Liver (tissue), 9 donors: Measurements from ENCODE around the gene F13B. TPM values are rescaled to one million over a fixed set of nuclear protein-coding genes. Genes with fewer than 3 reads are reported as not detected.

Source experiments
- DNase-seq: peaks from one replicate; pipeline ENCODE4 v3.0.0-alpha.2; 2017; ENCODE audit warnings: low spot score
- H3K27ac ChIP-seq, 2 donors: one replicate each; pipeline ENCODE4 v1.7.0; 2013; ENCODE audit warnings: inconsistent platforms in 2 of 2, low read length in 2 of 2, control low read depth in 1 of 2, low read depth in 1 of 2, mild to moderate bottlenecking in 1 of 2
- H3K27me3 ChIP-seq, 4 donors: one replicate each; pipeline versions ENCODE4 v1.6.1 to v1.7.0; 2013; ENCODE audit warnings: low read length in 3 of 4, inconsistent platforms in 1 of 4, mild to moderate bottlenecking in 1 of 4, moderate library complexity in 1 of 4; ENCODE audit not compliant: control insufficient read depth in 4 of 4, insufficient read depth in 4 of 4
- H3K36me3 ChIP-seq, 4 donors: one replicate each; pipeline versions ENCODE4 v1.6.1 to v1.7.0; 2013; ENCODE audit warnings: low read length in 3 of 4, mild to moderate bottlenecking in 3 of 4, low read depth in 1 of 4, moderate library complexity in 1 of 4; ENCODE audit not compliant: control insufficient read depth in 4 of 4, insufficient read depth in 3 of 4
- H3K4me1 ChIP-seq, 4 donors: one replicate each; pipeline versions ENCODE4 v1.6.1 to v1.7.0; 2013; ENCODE audit warnings: low read length in 3 of 4, mild to moderate bottlenecking in 3 of 4, moderate library complexity in 1 of 4; ENCODE audit not compliant: control insufficient read depth in 4 of 4, insufficient read depth in 4 of 4
- H3K4me3 ChIP-seq, 3 donors: one replicate each; pipeline versions ENCODE4 v1.6.1 to v1.7.0; 2013; ENCODE audit warnings: low read length in 3 of 3, control low read depth in 1 of 3, low read depth in 1 of 3, mild to moderate bottlenecking in 1 of 3
- H3K9ac ChIP-seq, 2 donors: one replicate each; pipeline ENCODE4 v1.7.0; 2013; ENCODE audit warnings: low read length in 2 of 2, mild to moderate bottlenecking in 2 of 2, moderate library complexity in 2 of 2, control low read depth in 1 of 2, low read depth in 1 of 2
- H3K9me3 ChIP-seq, 4 donors: one replicate each; pipeline versions ENCODE4 v1.6.1 to v1.7.0; 2013; ENCODE audit warnings: low read length in 3 of 4; ENCODE audit not compliant: control insufficient read depth in 4 of 4
- EGR1 ChIP-seq, 2 donors: IDR thresholded peaks; 2 replicates each; pipeline ENCODE4 v1.6.1; 2016 to 2018; ENCODE audit warnings: antibody characterized with exemption in 2 of 2, low read depth in 2 of 2
- FOXA1 ChIP-seq: IDR thresholded peaks from 2 replicates; pipeline ENCODE4 v1.6.1; 2016; ENCODE audit warnings: antibody characterized with exemption
- FOXA2 ChIP-seq: IDR thresholded peaks from 2 replicates; pipeline ENCODE4 v1.6.1; 2016; ENCODE audit warnings: antibody characterized with exemption
- HNF4G ChIP-seq: IDR thresholded peaks from 2 replicates; pipeline ENCODE4 v1.6.1; 2016; ENCODE audit warnings: antibody characterized with exemption
- JUND ChIP-seq, 2 donors: IDR thresholded peaks; 2 replicates each; pipeline ENCODE4 v1.6.1; 2016; ENCODE audit warnings: antibody characterized with exemption in 2 of 2
- RXRA ChIP-seq, 2 donors: IDR thresholded peaks; 2 replicates each; pipeline ENCODE4 v1.6.1; 2017 to 2018; ENCODE audit warnings: antibody characterized with exemption in 2 of 2, mild to moderate bottlenecking in 1 of 2
- SP1 ChIP-seq: IDR thresholded peaks from 2 replicates; pipeline ENCODE4 v1.6.1; 2018; ENCODE audit warnings: antibody characterized with exemption, mild to moderate bottlenecking
- TAF1 ChIP-seq: conservative IDR thresholded peaks from 2 replicates; pipeline ENCODE4 v1.6.1; 2016; ENCODE audit warnings: antibody characterized with exemption, mild to moderate bottlenecking
- YY1 ChIP-seq: IDR thresholded peaks from 2 replicates; pipeline ENCODE4 v1.6.1; 2016; ENCODE audit warnings: antibody characterized with exemption, mild to moderate bottlenecking
- WGBS: extraction: QIAGEN DNeasy Blood & Tissue Kit; methylation state at CpG from one replicate; pipeline ENCODE4 v1.1.7; 2013; 5-methylcytosine and 5-hydroxymethylcytosine counted together
- polyA plus RNA-seq, 2 donors: library from polyadenylated mRNA; stranded (reverse) in 1 of 2; unstranded in 1 of 2; fragments of 200-250 nt in 1 of 2; fragments of >200 nt in 1 of 2; fragmentation: Nextera tagmentation in 1 of 2; extraction: Ambion mirVana in 1 of 2; gene quantifications; one replicate each; pipeline versions ENCODE4 v1.2.1 to v1.2.3, GENCODE V29; 2013 to 2015
- total RNA-seq, 2 donors: library from RNA; depleted of rRNA; stranded (reverse); fragments of >200 nt; gene quantifications; one replicate each; pipeline ENCODE4 v1.2.3, GENCODE V29; 2014
- TF ChIP-seq, protein P1 (sequence below): IDR thresholded peaks from 2 replicates; pipeline ENCODE4 v1.6.1; 2016; ENCODE audit warnings: antibody characterized with exemption, mild to moderate bottlenecking
- TF ChIP-seq, protein P2 (sequence below): IDR thresholded peaks from 2 replicates; pipeline ENCODE4 v1.6.1; 2016; ENCODE audit warnings: antibody characterized with exemption
- TF ChIP-seq, protein P3 (sequence below): IDR thresholded peaks from 2 replicates; pipeline ENCODE4 v1.6.1; 2016; ENCODE audit warnings: antibody characterized with exemption
- donor health status: healthy.
- donor health status: healthy.
- donor health status: healthy.
- donor health status: healthy.
- donor health status: healthy.

F13B gene
- total and polyA plus RNA-seq, 4 donors, result 42.3 to 194 (median 80.2) TPM

DNA sequence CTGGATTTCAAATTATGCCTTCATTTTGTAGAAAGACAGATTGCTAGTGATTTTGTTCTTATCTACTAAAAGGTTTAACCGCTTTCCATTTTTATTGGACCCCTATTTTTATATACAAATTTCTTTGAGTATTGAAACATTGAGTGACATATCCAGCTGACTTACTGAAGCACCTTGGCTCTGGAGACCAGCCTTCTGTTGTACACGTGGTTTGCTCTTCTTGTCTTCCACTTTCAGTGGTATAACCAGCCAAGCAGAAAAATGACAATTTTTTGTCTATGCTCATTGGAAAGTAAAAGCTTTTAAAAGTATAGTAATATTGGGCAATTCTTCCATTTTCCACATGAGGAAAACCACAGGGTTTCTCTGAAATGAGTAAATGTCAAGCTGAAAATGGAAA lies 4.4 kb downstream of the F13B start:
- TF ChIP-seq, protein P1, sequence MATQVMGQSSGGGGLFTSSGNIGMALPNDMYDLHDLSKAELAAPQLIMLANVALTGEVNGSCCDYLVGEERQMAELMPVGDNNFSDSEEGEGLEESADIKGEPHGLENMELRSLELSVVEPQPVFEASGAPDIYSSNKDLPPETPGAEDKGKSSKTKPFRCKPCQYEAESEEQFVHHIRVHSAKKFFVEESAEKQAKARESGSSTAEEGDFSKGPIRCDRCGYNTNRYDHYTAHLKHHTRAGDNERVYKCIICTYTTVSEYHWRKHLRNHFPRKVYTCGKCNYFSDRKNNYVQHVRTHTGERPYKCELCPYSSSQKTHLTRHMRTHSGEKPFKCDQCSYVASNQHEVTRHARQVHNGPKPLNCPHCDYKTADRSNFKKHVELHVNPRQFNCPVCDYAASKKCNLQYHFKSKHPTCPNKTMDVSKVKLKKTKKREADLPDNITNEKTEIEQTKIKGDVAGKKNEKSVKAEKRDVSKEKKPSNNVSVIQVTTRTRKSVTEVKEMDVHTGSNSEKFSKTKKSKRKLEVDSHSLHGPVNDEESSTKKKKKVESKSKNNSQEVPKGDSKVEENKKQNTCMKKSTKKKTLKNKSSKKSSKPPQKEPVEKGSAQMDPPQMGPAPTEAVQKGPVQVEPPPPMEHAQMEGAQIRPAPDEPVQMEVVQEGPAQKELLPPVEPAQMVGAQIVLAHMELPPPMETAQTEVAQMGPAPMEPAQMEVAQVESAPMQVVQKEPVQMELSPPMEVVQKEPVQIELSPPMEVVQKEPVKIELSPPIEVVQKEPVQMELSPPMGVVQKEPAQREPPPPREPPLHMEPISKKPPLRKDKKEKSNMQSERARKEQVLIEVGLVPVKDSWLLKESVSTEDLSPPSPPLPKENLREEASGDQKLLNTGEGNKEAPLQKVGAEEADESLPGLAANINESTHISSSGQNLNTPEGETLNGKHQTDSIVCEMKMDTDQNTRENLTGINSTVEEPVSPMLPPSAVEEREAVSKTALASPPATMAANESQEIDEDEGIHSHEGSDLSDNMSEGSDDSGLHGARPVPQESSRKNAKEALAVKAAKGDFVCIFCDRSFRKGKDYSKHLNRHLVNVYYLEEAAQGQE, result no peak
- no peak for TF ChIP-seq FOXA2
- no peak for TF ChIP-seq YY1
- TF ChIP-seq, protein P2, sequence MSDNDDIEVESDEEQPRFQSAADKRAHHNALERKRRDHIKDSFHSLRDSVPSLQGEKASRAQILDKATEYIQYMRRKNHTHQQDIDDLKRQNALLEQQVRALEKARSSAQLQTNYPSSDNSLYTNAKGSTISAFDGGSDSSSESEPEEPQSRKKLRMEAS, result no peak
- TF ChIP-seq HNF4G, result no peak
- TF ChIP-seq, protein P3, sequence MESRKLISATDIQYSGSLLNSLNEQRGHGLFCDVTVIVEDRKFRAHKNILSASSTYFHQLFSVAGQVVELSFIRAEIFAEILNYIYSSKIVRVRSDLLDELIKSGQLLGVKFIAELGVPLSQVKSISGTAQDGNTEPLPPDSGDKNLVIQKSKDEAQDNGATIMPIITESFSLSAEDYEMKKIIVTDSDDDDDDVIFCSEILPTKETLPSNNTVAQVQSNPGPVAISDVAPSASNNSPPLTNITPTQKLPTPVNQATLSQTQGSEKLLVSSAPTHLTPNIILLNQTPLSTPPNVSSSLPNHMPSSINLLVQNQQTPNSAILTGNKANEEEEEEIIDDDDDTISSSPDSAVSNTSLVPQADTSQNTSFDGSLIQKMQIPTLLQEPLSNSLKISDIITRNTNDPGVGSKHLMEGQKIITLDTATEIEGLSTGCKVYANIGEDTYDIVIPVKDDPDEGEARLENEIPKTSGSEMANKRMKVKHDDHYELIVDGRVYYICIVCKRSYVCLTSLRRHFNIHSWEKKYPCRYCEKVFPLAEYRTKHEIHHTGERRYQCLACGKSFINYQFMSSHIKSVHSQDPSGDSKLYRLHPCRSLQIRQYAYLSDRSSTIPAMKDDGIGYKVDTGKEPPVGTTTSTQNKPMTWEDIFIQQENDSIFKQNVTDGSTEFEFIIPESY, result no peak
- TF ChIP-seq RXRA (IDR thresholded peaks at IDR 0.05), result no peak
- TF ChIP-seq FOXA1, result no peak
- Histone ChIP-seq H3K4me3 (no peak overlapping the region), H3K27ac (no peak overlapping the region), H3K4me1 (peaks cover under 1 to 23% (median 12%) of the 10 kb centered on the region in 4 donors), H3K27me3 (no peaks in the 10 kb centered on the region), H3K36me3 (peaks cover 0 to 7% (median 5%) of the 10 kb centered on the region in 4 donors), H3K9me3 (no peaks in the 10 kb centered on the region), H3K9ac (no peak overlapping the region)
- 64% methylated on average over 2 of the region's 2 CpGs for whole genome bisulfite sequencing
- no peak for DNase-seq

DNA sequence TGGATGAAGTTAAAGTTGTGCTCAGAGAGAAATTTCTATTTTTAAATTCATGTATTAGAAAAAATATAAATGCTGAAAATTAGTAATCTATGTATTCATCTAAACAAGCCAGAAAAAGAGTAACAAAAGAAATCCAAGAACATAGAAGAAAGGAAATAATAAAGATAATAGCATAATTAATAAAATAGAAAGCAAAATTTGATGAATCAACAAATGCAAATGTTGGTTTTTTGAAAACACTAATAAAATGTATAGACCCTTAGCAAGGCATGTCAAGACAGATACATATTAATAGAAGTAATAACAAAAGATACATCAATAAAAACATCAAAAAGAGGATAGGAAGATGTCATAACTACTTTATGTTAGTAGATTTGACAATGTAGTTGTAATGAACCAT lies 18.0 kb downstream of the F13B start:
- DNase-seq, result no peak
- Histone ChIP-seq H3K9ac (no peak overlapping the region), H3K27ac (no peak overlapping the region), H3K4me1 (no peaks in the 10 kb centered on the region), H3K9me3 (no peaks in the 10 kb centered on the region), H3K4me3 (no peak overlapping the region), H3K27me3 (no peaks in the 10 kb centered on the region), H3K36me3 (peaks cover 0 to 18% (median 9%) of the 10 kb centered on the region in 4 donors)
- TF ChIP-seq EGR1 (IDR thresholded peaks at IDR 0.05; ENCODE audit: low read depth in 2 of 2) (no peak), JUND (IDR thresholded peaks at IDR 0.05) (no peak), FOXA2 (no peak), HNF4G (no peak), SP1 (no peak), TAF1 (no peak)
- TF ChIP-seq, protein P3, result no peak
- TF ChIP-seq, protein P1, result no peak
